HFF-Myc (cell line): Measurements from ENCODE around the gene ADTRP.
"Not testable (repeated sequence)": the region's sequence is repeated elsewhere in the genome, so short reads cannot be mapped to it uniquely, and the experiment has no call there.

Experiments
- DNase-seq: peaks from one replicate; pipeline ENCODE4 v3.0.0-alpha.2; 2011; ENCODE audit warnings: low read depth; ENCODE audit errors: extremely low read depth
- H3K4me3 ChIP-seq: replicated peaks from 2 replicates; pipeline ENCODE4 v1.5.1; 2011; ENCODE audit warnings: low read depth, mild to moderate bottlenecking, control low read depth, low read length
- CTCF ChIP-seq: IDR thresholded peaks from 2 replicates; pipeline ENCODE4 v1.5.1; 2012; ENCODE audit warnings: mild to moderate bottlenecking, low read depth, low read length, control low read depth; ENCODE audit errors: missing control alignments

ADTRP gene

GRCh38 chr6:11701573-11701972 is 77.0 kb downstream of the ADTRP start:
- no peak for TF ChIP-seq CTCF
- H3K4me3 ChIP-seq = no peak overlapping the region
- no peak for DNase-seq

GRCh38 chr6:11700118-11700718 is 78.4 kb downstream of the ADTRP start:
- TF ChIP-seq CTCF = peak; percentile 32
- no peak for DNase-seq
- no peak overlapping the region for H3K4me3 ChIP-seq

GRCh38 chr6:11699576-11699975 is 79.0 kb downstream of the ADTRP start:
- no peak for TF ChIP-seq CTCF

GRCh38 chr6:11692451-11693376 is 85.9 kb downstream of the ADTRP start:
- H3K4me3 ChIP-seq = no peak overlapping the region
- no peak for DNase-seq
- no peak for TF ChIP-seq CTCF

More at GRCh38 chr6:11699576-11699975, 79.0 kb downstream of the ADTRP start:
- no peak for DNase-seq
- H3K4me3 ChIP-seq = no peak overlapping the region

- DNase-seq = no peak
- no peak overlapping the region for H3K4me3 ChIP-seq
- no peak for TF ChIP-seq CTCF
Observed at GRCh38 chr6:11689847-11690246, 88.8 kb downstream of the ADTRP start.

- DNase-seq, H3K4me3 ChIP-seq: not testable (repeated sequence)
Observed at GRCh38 chr6:11689400-11689799, 89.2 kb downstream of the ADTRP start.

- no peak for DNase-seq
- no peak overlapping the region for H3K4me3 ChIP-seq
- TF ChIP-seq CTCF = no peak
Observed at GRCh38 chr6:11688425-11688709, 90.2 kb downstream of the ADTRP start.
